CD14-positive monocyte (primary cell): Measurements from ENCODE around the gene MMP28. TPM values are rescaled to one million over a fixed set of nuclear protein-coding genes. Genes with fewer than 3 reads are reported as not detected.

Experiments used
- DNase-seq, 3 donors: peaks; one replicate each; pipeline ENCODE4 v3.0.0-alpha.2; 2011 to 2022
- H2AFZ ChIP-seq: 2 replicates; pipeline ENCODE4 v1.6.0; 2012; ENCODE audit warnings: mild to moderate bottlenecking, low read depth, low read length, inconsistent platforms; ENCODE audit not compliant: insufficient read depth, poor library complexity, severe bottlenecking
- H3K27ac ChIP-seq, 2 donors: 1 replicate in 1 of 2; 2 replicates in 1 of 2; pipeline ENCODE4 v1.5.1; 2012 to 2013; ENCODE audit warnings: low read length in 2 of 2, control low read depth in 1 of 2, inconsistent platforms in 1 of 2, low read depth in 1 of 2, mild to moderate bottlenecking in 1 of 2
- H3K27me3 ChIP-seq, 2 donors: one replicate each; pipeline versions ENCODE4 v1.6.0 to v1.6.1; 2011 to 2013; ENCODE audit warnings: low read length in 2 of 2; ENCODE audit not compliant: control insufficient read depth in 2 of 2, insufficient read depth in 2 of 2
- H3K36me3 ChIP-seq, 2 donors: replicated peaks in 1 of 2; 1 replicate in 1 of 2; 2 replicates in 1 of 2; pipeline versions ENCODE4 v1.5.1 to v1.6.1; 2012 to 2013; ENCODE audit warnings: low read length in 2 of 2, control low read depth in 1 of 2, inconsistent platforms in 1 of 2, mild to moderate bottlenecking in 1 of 2; ENCODE audit not compliant: insufficient read depth in 2 of 2, control insufficient read depth in 1 of 2
- H3K4me1 ChIP-seq, 2 donors: 1 replicate in 1 of 2; 2 replicates in 1 of 2; pipeline versions ENCODE4 v1.5.1 to v1.6.1; 2012 to 2013; ENCODE audit warnings: low read length in 2 of 2, control low read depth in 1 of 2, inconsistent platforms in 1 of 2, mild to moderate bottlenecking in 1 of 2, moderate library complexity in 1 of 2; ENCODE audit not compliant: insufficient read depth in 2 of 2, control insufficient read depth in 1 of 2
- H3K4me2 ChIP-seq: replicated peaks from 2 replicates; pipeline ENCODE3; 2012; ENCODE audit warnings: low read length, moderate library complexity, mild to moderate bottlenecking; ENCODE audit not compliant: poor library complexity, severe bottlenecking; ENCODE audit errors: extremely low read depth
- H3K4me3 ChIP-seq, 3 experiments: fragments of 200-600 bp in 1 of 3; sonication (generic) in 1 of 3; replicated peaks in 1 of 3; 1 replicate in 2 of 3; 2 replicates in 1 of 3; pipeline ENCODE4 v1.5.1; 2011 to 2013; ENCODE audit warnings: low read length in 3 of 3, mild to moderate bottlenecking in 3 of 3, control low read depth in 2 of 3, low read depth in 2 of 3, inconsistent platforms in 1 of 3, moderate library complexity in 1 of 3
- H3K79me2 ChIP-seq: 2 replicates; pipeline ENCODE4 v1.6.0; 2012; ENCODE audit warnings: mild to moderate bottlenecking, control low read depth, inconsistent platforms, low read length, moderate library complexity; ENCODE audit not compliant: insufficient read depth
- H3K9ac ChIP-seq: 2 replicates; pipeline ENCODE4 v1.6.0; 2017; ENCODE audit warnings: low read length, mild to moderate bottlenecking; ENCODE audit not compliant: insufficient read depth, poor library complexity, severe bottlenecking
- H3K9me3 ChIP-seq, 2 donors: replicated peaks in 1 of 2; 1 replicate in 1 of 2; 2 replicates in 1 of 2; pipeline versions ENCODE4 v1.5.1 to v1.6.1; 2012 to 2013; ENCODE audit warnings: low read length in 2 of 2, control low read depth in 1 of 2; ENCODE audit not compliant: control insufficient read depth in 1 of 2, insufficient read depth in 1 of 2
- H4K20me1 ChIP-seq: 2 replicates; pipeline ENCODE4 v1.6.0; 2012; ENCODE audit warnings: mild to moderate bottlenecking, low read length, control low read depth, moderate library complexity; ENCODE audit not compliant: insufficient read depth
- H3K27ac Mint-ChIP-seq, 7 donors: one replicate each; pipeline ENCODE4 v1.8.0; 2020; ENCODE audit warnings: mild to moderate bottlenecking in 7 of 7, mixed read lengths in 7 of 7, moderate library complexity in 6 of 7, inconsistent platforms in 2 of 7
- H3K27me3 Mint-ChIP-seq, 3 donors: one replicate each; pipeline ENCODE4 v1.8.0; 2021 to 2022; ENCODE audit warnings: low read depth in 3 of 3, mild to moderate bottlenecking in 3 of 3, mixed read lengths in 3 of 3, moderate library complexity in 3 of 3, inconsistent platforms in 1 of 3
- H3K36me3 Mint-ChIP-seq, 2 donors: one replicate each; pipeline ENCODE4 v1.8.0; 2020; ENCODE audit warnings: mixed read lengths in 2 of 2, inconsistent platforms in 1 of 2, mild to moderate bottlenecking in 1 of 2
- H3K4me1 Mint-ChIP-seq: one replicate; pipeline ENCODE4 v1.8.0; 2020; ENCODE audit warnings: mild to moderate bottlenecking, mixed read lengths
- H3K4me3 Mint-ChIP-seq, 2 donors: one replicate each; pipeline ENCODE4 v1.8.0; 2020; ENCODE audit warnings: mild to moderate bottlenecking in 2 of 2, mixed read lengths in 2 of 2, moderate library complexity in 1 of 2
- H3K9me3 Mint-ChIP-seq, 7 donors: one replicate each; pipeline ENCODE4 v1.8.0; 2020 to 2022; ENCODE audit warnings: mixed read lengths in 7 of 7, mild to moderate bottlenecking in 6 of 7, moderate library complexity in 6 of 7, inconsistent platforms in 2 of 7
- CTCF ChIP-seq: fragments of 200-600 bp; IDR thresholded peaks from one replicate; pipeline ENCODE4 v1.8.0; 2022; ENCODE audit warnings: antibody characterized with exemption, mild to moderate bottlenecking
- WGBS: methylation state at CpG from one replicate; pipeline ENCODE4 v1.1.5; 2013; ENCODE audit warnings: missing lambda C conversion rate; ENCODE audit not compliant: insufficient coverage; 5-methylcytosine and 5-hydroxymethylcytosine counted together
- intact Hi-C, 2 donors: fragments of 100-400 bp; cut with micrococcal nuclease; formaldehyde crosslinking; loops; one replicate each; pipeline versions ENCODE4 v1.15.0 to v1.15.1; 2023
- polyA plus RNA-seq, 3 donors: library from polyadenylated mRNA; depleted of rRNA in 1 of 3; unstranded in 2 of 3; stranded (reverse) in 1 of 3; fragments of 300-500 nt in 2 of 3; fragments of >200 nt in 1 of 3; fragmentation: Illumina TruSeq in 2 of 3; gene quantifications; 1 replicate in 2 of 3; 2 replicates in 1 of 3; pipeline ENCODE4 v1.2.3, GENCODE V29; 2012 to 2021

Gene MMP28
- polyA plus RNA-seq, 3 donors: not detected

GRCh38 chr17:35801583-35802224, 6.3 kb upstream of the MMP28 start:
- Histone ChIP-seq H4K20me1 (no peaks in the 10 kb centered on the region), H3K4me2 (no peak overlapping the region), H3K27me3 (peaks cover 8 to 12% of the 10 kb centered on the region in 2 donors), H2AFZ (peak overlapping the region; percentile 51), H3K9ac (no peak overlapping the region), H3K9me3 (no peaks in the 10 kb centered on the region), H3K27ac (no peak overlapping the region), H3K4me3 (no peak overlapping the region), H3K4me1 (peaks cover 7 to 8% of the 10 kb centered on the region in 2 donors), H3K36me3 (no peaks in the 10 kb centered on the region), H3K79me2 (no peaks in the 10 kb centered on the region)
- H3K4me3 Mint-ChIP-seq: peak overlapping the region in 1 of 2 donors; percentile 9
- H3K4me1 Mint-ChIP-seq: peaks cover 11% of the 10 kb centered on the region
- DNase-seq: peak in 1 of 3 donors; percentile 11
- no peaks in the 10 kb centered on the region for H3K36me3 Mint-ChIP-seq
- H3K9me3 Mint-ChIP-seq: peaks cover 0 to 2% (median 0%) of the 10 kb centered on the region in 7 donors
- H3K27me3 Mint-ChIP-seq: peaks cover 18 to 22% (median 22%) of the 10 kb centered on the region in 3 donors
- H3K27ac Mint-ChIP-seq: peak overlapping the region in 1 of 7 donors; percentile 1
- intact Hi-C loops: loop anchor here in 1 of 2 donors (10.0 kb wide), 1 partner anchor 257 kb away; no protein-coding TSS in a partner anchor
- TF ChIP-seq CTCF: no peak
- WGBS: 0% methylated on average over 1 of the region's 9 CpGs

- Histone ChIP-seq H4K20me1 (no peaks in the 10 kb centered on the region), H3K4me1 (peaks cover 13 to 19% of the 10 kb centered on the region in 2 donors), H3K79me2 (no peaks in the 10 kb centered on the region), H2AFZ (no peak overlapping the region), H3K9ac (no peak overlapping the region), H3K27ac (no peak overlapping the region), H3K4me3 (no peak overlapping the region), H3K4me2 (no peak overlapping the region), H3K36me3 (no peaks in the 10 kb centered on the region), H3K27me3 (peaks cover 23 to 26% of the 10 kb centered on the region in 2 donors), H3K9me3 (peaks cover 0 to under 1% of the 10 kb centered on the region in 2 donors)
- DNase-seq: no peak
- H3K4me1 Mint-ChIP-seq: peaks cover 19% of the 10 kb centered on the region
- H3K27me3 Mint-ChIP-seq: peaks cover 30 to 39% (median 36%) of the 10 kb centered on the region in 3 donors
- H3K27ac Mint-ChIP-seq: peak overlapping the region in 1 of 7 donors; percentile 11
- peaks cover 0 to 3% (median 0%) of the 10 kb centered on the region in 7 donors for H3K9me3 Mint-ChIP-seq
- no peak for TF ChIP-seq CTCF
- no peaks in the 10 kb centered on the region for H3K36me3 Mint-ChIP-seq
- intact Hi-C loops: loop anchor here in 1 of 2 donors (10.0 kb wide), 1 partner anchor 255 kb away; no protein-coding TSS in a partner anchor
- no peak overlapping the region for H3K4me3 Mint-ChIP-seq
Measured at GRCh38 chr17:35799942-35800341, 4.5 kb upstream of the MMP28 start.
